Fibroblast of skin of right biceps (primary cell): Measurements from ENCODE around the gene NMNAT2.
A peak's percentile ranks its signal among the peaks of the same experiment; 100 is the strongest.

Experiments
- DNase-seq: peaks from one replicate; pipeline ENCODE4 v3.0.0-alpha.2; 2013

The NMNAT2 gene

DNA sequence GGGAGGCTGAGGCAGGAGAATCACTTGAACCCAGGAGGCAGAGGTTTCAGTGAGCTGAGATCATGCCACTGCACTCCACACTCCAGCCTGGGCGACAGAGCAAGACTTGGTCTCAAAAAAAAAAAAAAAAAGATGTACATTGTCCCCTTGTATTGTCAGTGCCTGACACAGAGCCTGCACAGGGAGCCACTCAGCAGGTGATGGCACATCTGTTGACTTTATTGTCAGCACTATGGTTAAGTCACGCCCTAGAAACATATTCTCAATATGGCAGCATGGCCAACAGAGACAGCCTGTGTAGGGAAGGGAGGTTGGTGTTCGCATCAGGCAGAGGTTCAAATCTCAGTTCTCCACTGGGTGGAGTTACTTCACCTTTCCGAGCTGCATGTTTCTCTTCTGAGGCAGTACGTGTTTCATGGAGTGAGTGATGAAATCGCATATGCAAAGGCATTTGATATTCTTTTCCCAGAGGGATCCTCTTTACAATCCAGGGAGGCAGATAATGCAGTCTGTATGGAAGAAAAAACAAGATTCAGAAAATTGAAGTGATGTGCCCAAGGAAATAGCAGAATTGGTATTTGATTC, 211.6 kb downstream of the NMNAT2 start:
- peak; percentile 34 for DNase-seq

DNA sequence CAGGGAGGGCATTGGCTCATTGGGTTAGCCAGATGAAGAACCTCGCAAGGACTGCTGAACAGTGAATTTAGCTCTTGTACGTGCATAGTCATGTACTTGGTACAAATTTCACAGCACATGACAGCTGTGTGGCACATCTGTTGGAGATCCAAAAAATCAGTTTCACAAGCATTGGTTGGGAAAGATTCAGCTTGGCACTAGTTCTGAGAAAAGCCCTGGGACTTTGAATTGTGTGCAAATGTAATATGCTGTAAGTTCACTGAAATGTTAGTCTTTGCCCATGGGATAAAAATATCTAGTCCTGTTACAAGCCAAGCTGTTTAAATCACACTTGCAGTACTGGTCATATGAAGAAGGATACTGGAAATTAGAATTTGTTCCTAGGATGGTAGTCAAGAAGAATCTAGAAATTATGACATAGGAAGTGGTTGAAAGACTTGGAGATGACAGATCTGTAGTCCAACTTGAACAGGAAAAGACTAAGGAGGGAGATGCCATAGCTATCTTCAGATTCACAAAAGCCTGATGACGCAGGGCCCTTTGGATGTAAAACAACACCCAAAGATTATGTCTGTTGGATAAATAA, 212.9 kb downstream of the NMNAT2 start:
- peak; percentile 72 for DNase-seq

DNA sequence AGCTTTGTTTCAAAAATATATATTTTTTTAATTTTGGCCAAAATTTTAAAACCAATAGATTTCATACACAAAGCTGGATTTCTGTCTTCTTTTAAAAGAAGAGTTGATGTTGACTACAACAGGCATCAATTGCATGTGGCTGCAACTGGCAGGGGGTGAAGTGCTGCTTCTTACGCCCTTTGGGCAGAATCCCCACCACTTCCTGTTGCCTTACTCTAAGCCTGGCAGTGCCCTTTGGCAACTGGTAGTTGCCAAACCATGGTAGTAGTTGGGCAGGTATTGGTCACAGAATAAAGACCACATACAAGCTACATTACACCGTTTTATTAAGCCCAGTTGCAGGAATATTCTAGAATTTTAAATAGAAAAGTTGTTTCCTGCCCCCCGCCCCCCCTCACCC, 215.1 kb downstream of the NMNAT2 start:
- no peak for DNase-seq

DNA sequence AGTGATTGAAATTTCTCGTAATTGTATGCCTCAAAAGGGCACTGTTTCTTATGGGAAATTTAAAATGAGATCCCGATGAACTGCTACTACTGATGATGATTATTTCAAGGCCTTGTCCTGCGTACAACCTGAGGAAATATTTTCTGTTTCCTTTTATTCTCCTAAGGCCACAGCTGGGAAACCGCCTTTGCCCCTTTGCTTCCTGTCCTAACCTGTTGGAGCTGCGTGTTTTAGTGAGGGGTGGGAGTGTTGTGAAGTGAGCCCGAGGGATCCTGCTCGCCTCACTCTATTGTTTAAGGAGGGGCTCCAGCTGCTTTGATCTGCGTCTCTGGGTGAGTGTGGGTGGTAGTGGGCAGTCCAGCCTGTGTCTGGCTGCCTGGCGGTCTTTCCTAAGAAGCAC, 217.7 kb downstream of the NMNAT2 start:
- DNase-seq = no peak

DNA sequence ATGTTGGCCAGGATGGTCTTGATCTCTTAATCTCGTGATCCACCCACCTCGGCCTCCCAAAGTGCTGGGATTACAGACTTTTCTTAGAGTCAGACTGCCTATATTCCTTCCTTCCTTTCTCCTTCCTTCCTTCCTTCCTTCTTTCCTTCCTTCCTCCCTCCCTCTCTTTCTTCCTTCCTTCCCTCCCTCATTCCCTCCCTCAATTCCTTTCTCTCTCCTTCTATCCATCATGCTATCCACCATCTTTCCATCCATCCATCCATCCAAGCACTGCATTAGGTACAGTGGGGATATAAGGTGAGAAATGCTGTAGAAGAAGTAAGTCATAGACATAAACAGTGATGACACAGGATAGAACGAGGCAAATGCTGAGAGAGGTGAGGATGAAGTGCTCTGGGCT, 218.9 kb downstream of the NMNAT2 start:
- no peak for DNase-seq

DNA sequence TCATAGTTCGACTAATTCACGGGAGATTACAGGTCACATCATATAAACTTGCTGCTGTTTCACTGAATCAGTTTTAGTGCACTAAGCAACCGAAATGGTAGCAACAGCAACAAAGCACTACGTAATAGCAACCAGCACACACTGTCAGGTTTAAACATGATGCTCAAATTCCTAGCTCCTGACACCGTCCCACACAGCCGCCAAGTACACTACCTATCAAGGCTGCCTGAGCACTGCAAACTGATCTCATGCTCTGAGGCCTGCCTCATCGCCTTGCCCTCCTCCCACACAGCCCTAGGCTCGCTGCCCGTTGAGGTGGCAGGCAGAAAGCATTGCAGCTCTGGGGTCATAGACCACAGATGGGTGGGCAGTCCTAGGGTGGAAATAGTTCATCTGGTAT, 219.7 kb downstream of the NMNAT2 start:
- peak; percentile 65 for DNase-seq
